H1 (cell line): ENCODE measurements around the gene PI4KB. TPM values are rescaled to one million over a fixed set of nuclear protein-coding genes. Genes with fewer than 3 reads are reported as not detected.

Source experiments
- BCL11A ChIP-seq, 2 experiments: IDR thresholded peaks; one replicate each; pipeline ENCODE4 v1.6.1; 2011; ENCODE audit warnings: low read depth in 2 of 2, low read length in 2 of 2, mild to moderate bottlenecking in 2 of 2
- CBX5 ChIP-seq: fragments of 300-800, 300-1000 bp; sonication (generic); IDR thresholded peaks from 2 replicates; pipeline ENCODE4 v1.7.1; 2016; ENCODE audit warnings: antibody characterized with exemption, low read length, low read depth
- CHD1 ChIP-seq: IDR thresholded peaks from 2 replicates; pipeline ENCODE4 v1.6.1; 2012; ENCODE audit warnings: low read depth, low read length, improper control_type of control experiment
- CHD2 ChIP-seq: IDR thresholded peaks from 2 replicates; pipeline ENCODE4 v1.6.1; 2012; ENCODE audit warnings: low read length, improper control_type of control experiment
- CTCF ChIP-seq, 3 experiments: IDR thresholded peaks; 1 replicate in 2 of 3; 2 replicates in 1 of 3; pipeline versions ENCODE4 v1.5.1 to v1.6.1; 2011; ENCODE audit warnings: low read length in 3 of 3, mild to moderate bottlenecking in 3 of 3, inconsistent platforms in 2 of 3, low read depth in 1 of 3, moderate library complexity in 1 of 3; ENCODE audit not compliant: insufficient read depth in 1 of 3; ENCODE audit errors: control extremely low read depth in 1 of 3
- GABPA ChIP-seq: IDR thresholded peaks from 2 replicates; pipeline ENCODE4 v1.6.1; 2011; ENCODE audit warnings: mild to moderate bottlenecking, low read length, moderate library complexity, borderline replicate concordance; ENCODE audit not compliant: insufficient read depth
- NANOG ChIP-seq: IDR thresholded peaks from 2 replicates; pipeline ENCODE4 v1.6.1; 2011; ENCODE audit warnings: low read length, low read depth, mild to moderate bottlenecking, inconsistent platforms; ENCODE audit not compliant: insufficient read depth, poor library complexity, severe bottlenecking
- POLR2A ChIP-seq, 2 experiments: IDR thresholded peaks; 1 replicate in 1 of 2; 2 replicates in 1 of 2; pipeline ENCODE4 v1.6.1; 2011; ENCODE audit warnings: low read depth in 2 of 2, low read length in 2 of 2, mild to moderate bottlenecking in 2 of 2; ENCODE audit errors: control extremely low read depth in 1 of 2
- POLR2AphosphoS5 ChIP-seq: IDR thresholded peaks from 2 replicates; pipeline ENCODE4 v1.6.1; 2011; ENCODE audit warnings: low read depth, low read length
- RBBP5 ChIP-seq: IDR thresholded peaks from 2 replicates; pipeline ENCODE4 v1.7.1; 2012; ENCODE audit warnings: low read depth, mild to moderate bottlenecking, inconsistent platforms, low read length, moderate library complexity, borderline replicate concordance
- SIRT6 ChIP-seq: IDR thresholded peaks from one replicate; pipeline ENCODE4 v1.7.1; 2012; ENCODE audit warnings: low read length, inconsistent platforms
- SIX5 ChIP-seq: IDR thresholded peaks from 2 replicates; pipeline ENCODE4 v1.6.1; 2011; ENCODE audit warnings: mild to moderate bottlenecking, low read depth, low read length
- SRF ChIP-seq: IDR thresholded peaks from 2 replicates; pipeline ENCODE4 v1.6.1; 2011; ENCODE audit warnings: mild to moderate bottlenecking, low read depth, low read length, moderate library complexity
- TAF7 ChIP-seq: optimal IDR thresholded peaks from 2 replicates; pipeline ENCODE3; 2011; ENCODE audit warnings: low read depth, mild to moderate bottlenecking, inconsistent platforms, low read length, moderate library complexity, borderline replicate concordance
- TCF12 ChIP-seq: IDR thresholded peaks from 2 replicates; pipeline ENCODE4 v1.6.1; 2011; ENCODE audit warnings: low read depth, mild to moderate bottlenecking, low read length
- YY1 ChIP-seq: IDR thresholded peaks from 2 replicates; pipeline ENCODE4 v1.6.1; 2011; ENCODE audit warnings: low read depth, mild to moderate bottlenecking, low read length
- ZNF274 ChIP-seq: IDR thresholded peaks from 2 replicates; pipeline ENCODE4 v1.7.0; 2012; ENCODE audit warnings: low read length, borderline replicate concordance; ENCODE audit errors: extremely low read depth
- polyA plus RNA-seq, 7 experiments: library from polyadenylated mRNA; depleted of rRNA in 3 of 7; stranded (reverse) in 5 of 7; unstranded in 2 of 7; fragments of >200 nt in 5 of 7; fragments of 200-250 nt in 2 of 7; gene quantifications; 1 replicate in 5 of 7; 2 replicates in 1 of 7; 4 replicates in 1 of 7; pipeline versions ENCODE4 v1.2.1 to v1.2.3, GENCODE V29; 2011 to 2013; ENCODE audit warnings: missing spikeins in 2 of 7, mixed read lengths in 2 of 7
- total RNA-seq: library from RNA; stranded (reverse); fragmentation: NEBNext Ultra II Directional; extraction: Animal tissue kit (Norgen Biotek cat#: 25700); gene quantifications from 2 replicates; pipeline ENCODE4 v1.2.1, GENCODE V29; 2021

Gene PI4KB
- total and polyA plus RNA-seq, 2 of the 8 experiments (the other 6 are each of a cell fraction or from before 2014, with no cell fraction given), result 30.1 to 37.1 TPM

DNA sequence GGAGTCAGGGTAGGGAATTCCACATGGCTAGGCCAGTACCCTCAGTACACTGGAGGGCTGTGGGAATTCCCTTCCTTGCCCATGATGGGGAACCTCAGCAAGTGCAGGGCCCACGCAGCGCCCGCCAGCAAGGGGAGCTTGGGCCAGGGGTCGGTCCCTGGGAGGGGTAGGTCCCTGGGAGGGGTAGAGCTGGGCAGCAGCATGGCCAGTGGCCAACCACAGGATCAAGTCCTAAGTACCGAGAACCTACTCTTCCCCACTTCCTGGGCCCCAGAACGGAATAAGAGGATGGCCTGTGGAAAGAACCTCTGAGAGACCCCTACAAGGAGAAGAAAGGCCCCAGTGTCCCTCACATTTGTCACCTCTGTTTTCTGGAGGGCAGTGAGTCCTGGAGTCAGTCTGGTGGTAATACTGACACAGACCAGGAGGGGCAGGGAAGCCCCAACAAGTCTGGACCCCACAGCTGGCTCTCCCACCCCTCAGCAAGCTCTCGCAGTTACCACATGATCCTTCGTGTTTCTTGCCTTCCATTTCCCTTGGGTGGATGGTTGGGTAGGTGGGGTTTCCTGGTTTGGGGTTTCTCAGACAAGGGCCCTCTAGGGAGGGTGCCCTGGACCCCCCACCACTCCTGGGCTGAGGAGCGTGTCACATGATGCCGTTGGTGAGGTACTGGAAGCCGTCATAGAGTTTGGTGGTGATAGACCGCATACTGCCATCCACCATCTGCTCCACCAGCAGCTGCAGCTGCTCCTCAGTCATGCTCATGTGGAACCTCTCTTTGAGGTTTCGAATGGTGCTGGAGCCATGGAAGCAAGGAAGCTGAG lies 34.8 kb downstream of the PI4KB start (continued):
- no peak for TF ChIP-seq SRF
- no peak for TF ChIP-seq GABPA
- peak; percentile 23 to 38 (median 28); a peak in 3 of 4 replicates for TF ChIP-seq CTCF (IDR thresholded peaks at IDR 0.05; ENCODE audit: control extremely low read depth in 1 of 3, insufficient read depth in 1 of 3, low read depth in 1 of 3, low read length in 3 of 3)
- no peak for TF ChIP-seq CBX5
- no peak for TF ChIP-seq TCF12
- no peak for TF ChIP-seq ZNF274
- TF ChIP-seq CHD2, result no peak
- TF ChIP-seq POLR2AphosphoS5, result peak; percentile 11; the same call in 1 of the 2 replicates
- peak; percentile 51 to 53 for TF ChIP-seq POLR2A (IDR thresholded peaks at IDR 0.05; ENCODE audit: control extremely low read depth in 1 of 2, low read depth in 2 of 2, low read length in 2 of 2)
- TF ChIP-seq YY1, result no peak
- no peak for TF ChIP-seq CHD1
- no peak for TF ChIP-seq SIRT6
- no peak for TF ChIP-seq BCL11A (IDR thresholded peaks at IDR 0.05; ENCODE audit: low read depth in 2 of 2, low read length in 2 of 2)
- no peak for TF ChIP-seq SIX5
- no peak for TF ChIP-seq TAF7
- no peak for TF ChIP-seq NANOG
- TF ChIP-seq RBBP5, result no peak
